HG03342 (cell line): ENCODE data around the gene UBXN1.

Experiments used
- ATAC-seq: cut with Tn5 transposase; IDR thresholded peaks from one replicate; pipeline ENCODE4 v1.9.1; 2021; ENCODE audit warnings: mild to moderate bottlenecking, moderate library complexity; ENCODE audit not compliant: unreplicated experiment

The UBXN1 gene

DNA sequence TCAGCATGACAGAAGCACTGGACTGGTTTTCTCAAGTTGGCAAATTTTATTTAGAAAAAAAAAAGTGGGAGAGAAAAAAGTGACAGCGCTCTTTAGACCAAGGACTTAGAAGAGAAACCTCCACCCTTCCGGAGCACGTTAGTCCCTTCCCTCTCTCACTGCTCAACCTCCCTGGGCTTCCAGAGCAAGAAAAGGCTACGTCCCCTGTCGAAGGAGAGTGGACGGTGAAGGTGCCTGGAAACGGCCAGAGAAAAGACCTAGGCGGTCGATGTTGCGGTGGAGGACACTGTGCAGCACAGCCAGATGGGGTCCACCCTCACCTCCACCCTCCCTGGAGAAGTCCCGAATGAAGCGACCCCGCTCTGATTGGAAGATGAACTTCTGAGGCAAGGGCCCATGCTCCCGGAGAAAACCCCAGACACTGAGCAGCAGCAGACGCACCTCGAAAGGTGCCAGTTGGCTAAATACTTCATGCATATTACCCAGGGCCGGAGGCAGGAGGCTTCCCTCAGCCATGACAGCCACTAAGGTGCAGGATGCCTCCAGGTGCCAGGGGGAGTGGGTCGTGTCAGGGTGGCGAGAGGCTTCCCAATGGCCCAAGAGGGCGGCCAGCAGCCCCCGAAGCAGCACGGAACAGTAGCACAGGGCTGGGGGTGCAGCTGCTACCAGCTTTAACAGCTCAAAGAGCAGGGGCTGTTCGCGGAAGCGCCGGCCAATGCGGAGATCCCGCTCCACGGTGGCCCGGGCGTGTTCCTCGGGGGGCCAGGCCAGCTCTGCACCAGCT lies 31.9 kb downstream of the UBXN1 start:
- no peak for ATAC-seq

DNA sequence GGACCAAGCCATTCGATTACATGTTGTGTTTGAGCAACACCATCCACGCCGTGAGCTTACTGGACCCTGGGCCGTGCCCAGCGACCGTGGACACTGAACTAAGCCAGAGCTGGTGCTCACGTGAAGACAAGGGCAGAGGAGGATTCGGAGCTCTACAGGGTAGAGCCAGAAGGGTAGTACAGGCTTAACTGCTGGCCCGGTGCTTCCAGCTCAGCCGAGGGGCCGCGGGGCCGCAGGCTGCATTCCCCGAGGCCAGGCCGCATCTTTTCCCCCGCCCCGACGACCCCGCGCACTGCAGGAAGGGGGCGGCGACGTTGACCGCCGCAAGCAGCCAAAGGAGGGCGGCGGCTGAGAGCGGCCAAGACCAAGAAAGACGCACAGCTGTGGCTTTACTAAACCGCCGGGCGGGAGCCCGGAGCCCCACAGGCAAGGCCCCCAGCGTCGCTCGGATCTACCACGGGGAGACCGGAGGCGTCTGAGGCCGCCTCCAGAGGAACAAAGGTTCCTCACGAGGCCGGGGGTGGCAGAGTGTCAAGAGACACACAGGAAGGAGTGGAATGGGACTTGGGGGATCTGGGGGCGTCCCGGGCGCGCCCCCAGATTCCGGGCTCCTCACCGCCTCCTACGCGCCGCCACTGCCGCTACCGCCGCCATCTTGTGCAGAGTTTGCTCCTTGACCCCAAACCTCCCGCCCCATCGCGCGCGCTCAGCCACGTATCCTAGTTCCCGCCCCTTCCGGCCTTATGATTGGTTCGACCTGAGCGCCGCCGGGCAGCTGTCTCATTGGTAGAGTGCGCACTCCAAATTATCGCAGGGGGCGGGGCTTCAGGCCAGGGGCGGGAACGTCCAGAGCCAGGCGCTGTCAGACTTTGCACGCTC lies 32.7 kb downstream of the UBXN1 start, which contains the start of gene GANAB:
GANAB (minus strand) TSS at position 668 of the 879 bp plus-strand sequence; CDS start at position 654, 14 bp downstream.
- peak; percentile 92 for ATAC-seq

DNA sequence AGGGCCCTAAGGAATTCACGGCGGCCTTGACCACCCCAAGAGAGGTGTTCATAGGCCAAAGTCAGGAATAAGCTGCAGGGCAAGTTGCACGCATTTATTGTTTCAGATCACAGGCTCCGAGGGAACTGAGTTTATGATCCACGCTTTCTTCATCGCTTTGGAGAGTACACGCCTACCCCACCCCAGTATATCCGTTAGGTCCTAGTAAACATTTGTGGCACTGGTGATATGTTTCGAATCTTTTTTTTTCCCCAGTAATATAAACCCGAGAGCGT lies 33.3 kb downstream of the UBXN1 start:
- no peak for ATAC-seq

DNA sequence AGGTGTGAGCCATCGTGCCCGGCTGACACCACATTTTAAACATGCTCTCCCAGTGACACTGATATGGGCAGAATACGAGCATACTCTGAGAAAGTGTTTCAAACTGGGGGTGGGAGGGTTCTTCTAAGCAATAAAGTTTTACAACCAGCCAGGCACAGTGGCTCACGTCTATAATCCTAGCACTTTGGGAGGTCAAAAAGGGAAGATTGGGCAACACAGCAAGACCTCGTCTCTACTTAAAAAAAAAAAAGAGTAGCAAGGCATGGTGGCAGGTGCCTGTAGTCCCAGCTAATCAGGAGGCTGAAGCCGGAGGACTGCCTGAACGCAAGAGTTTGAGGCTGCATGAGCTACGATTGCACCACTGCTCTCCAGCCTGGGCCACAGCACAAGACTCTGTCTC lies 34.7 kb downstream of the UBXN1 start:
- ATAC-seq: no peak

DNA sequence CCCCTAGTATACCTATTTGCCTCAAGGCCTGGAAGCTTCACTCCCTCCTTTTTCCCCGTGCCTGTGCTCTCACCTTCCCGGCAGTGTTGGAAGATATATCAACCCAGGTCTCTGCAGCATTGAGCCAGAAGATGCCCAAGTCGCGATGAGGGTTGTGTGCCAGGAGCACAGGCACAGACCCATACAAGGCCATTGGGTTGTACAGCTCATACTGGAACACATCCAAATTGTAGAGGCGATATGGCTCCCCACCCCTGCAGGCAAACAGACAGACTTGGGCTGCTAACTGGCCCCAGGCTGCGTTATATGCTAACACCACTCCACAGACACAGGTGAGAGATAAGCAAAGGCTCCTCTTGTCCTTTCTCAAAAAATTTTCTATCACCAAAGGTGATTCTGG lies 46.4 kb downstream of the UBXN1 start:
- no peak for ATAC-seq

DNA sequence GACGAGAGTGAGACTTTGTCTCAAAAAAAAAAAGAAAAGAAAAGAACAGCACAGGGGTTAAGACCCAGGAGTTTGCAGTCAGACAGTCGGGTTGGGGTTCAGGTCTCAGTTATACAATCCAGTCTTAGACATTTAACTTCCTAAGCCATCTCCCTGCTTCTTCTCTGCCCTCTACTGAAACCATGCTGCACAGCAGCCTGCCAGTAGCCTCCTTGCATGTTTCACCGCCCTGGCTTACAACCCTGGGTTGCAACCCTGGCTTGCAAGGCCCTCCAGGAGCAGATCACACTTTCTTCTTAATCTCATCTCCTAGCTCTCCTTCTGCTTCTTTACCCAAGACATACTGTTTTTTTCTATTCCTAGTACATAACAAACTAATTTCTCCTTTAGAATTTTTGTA lies 51.2 kb downstream of the UBXN1 start:
- ATAC-seq: no peak
